ENCODE data around the gene C12orf60.

Gene C12orf60

GRCh38 chr12:14873440-14874185 lies 70.1 kb downstream of the C12orf60 start:
- DNase-seq (ENCODE audit: insufficient read length, low spot score) (no peak), FAIRE-seq (no peak)
- TF ChIP-seq, protein P1, sequence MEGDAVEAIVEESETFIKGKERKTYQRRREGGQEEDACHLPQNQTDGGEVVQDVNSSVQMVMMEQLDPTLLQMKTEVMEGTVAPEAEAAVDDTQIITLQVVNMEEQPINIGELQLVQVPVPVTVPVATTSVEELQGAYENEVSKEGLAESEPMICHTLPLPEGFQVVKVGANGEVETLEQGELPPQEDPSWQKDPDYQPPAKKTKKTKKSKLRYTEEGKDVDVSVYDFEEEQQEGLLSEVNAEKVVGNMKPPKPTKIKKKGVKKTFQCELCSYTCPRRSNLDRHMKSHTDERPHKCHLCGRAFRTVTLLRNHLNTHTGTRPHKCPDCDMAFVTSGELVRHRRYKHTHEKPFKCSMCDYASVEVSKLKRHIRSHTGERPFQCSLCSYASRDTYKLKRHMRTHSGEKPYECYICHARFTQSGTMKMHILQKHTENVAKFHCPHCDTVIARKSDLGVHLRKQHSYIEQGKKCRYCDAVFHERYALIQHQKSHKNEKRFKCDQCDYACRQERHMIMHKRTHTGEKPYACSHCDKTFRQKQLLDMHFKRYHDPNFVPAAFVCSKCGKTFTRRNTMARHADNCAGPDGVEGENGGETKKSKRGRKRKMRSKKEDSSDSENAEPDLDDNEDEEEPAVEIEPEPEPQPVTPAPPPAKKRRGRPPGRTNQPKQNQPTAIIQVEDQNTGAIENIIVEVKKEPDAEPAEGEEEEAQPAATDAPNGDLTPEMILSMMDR (IDR thresholded peaks at IDR 0.05; ENCODE audit: insufficient read depth, missing control alignments): no peak

Measured in D721Med (cell line).